Right atrium auricular region (tissue), 2 donors: ENCODE results near the gene HDHD5. TPM values are rescaled to one million over a fixed set of nuclear protein-coding genes. Genes with fewer than 3 reads are reported as not detected.

ENCODE experiments used
- DNase-seq: peaks from one replicate; pipeline ENCODE4 v3.0.0-alpha.2; 2019; ENCODE audit warnings: low spot score
- H3K27ac ChIP-seq, 2 donors: fragments of 200-600 bp; sonication (generic); 1 replicate in 1 of 2; 2 replicates in 1 of 2; pipeline ENCODE4 v1.5.1; 2016 to 2019
- H3K27me3 ChIP-seq, 2 donors: fragments of 200-600 bp; sonication (generic); one replicate each; pipeline versions ENCODE4 v1.5.1 to v1.6.0; 2017 to 2019
- H3K36me3 ChIP-seq: fragments of 200-600 bp; sonication (generic); one replicate; pipeline ENCODE4 v1.5.1; 2016
- H3K4me1 ChIP-seq, 2 donors: fragments of 200-600 bp; sonication (generic); one replicate each; pipeline versions ENCODE4 v1.5.1 to v1.6.0; 2017 to 2019
- H3K4me3 ChIP-seq, 2 donors: fragments of 200-600 bp; sonication (generic); 1 replicate in 1 of 2; 2 replicates in 1 of 2; pipeline ENCODE4 v1.5.1; 2017 to 2019; ENCODE audit warnings: mild to moderate bottlenecking in 1 of 2, moderate library complexity in 1 of 2
- H3K9me3 ChIP-seq, 2 donors: fragments of 200-600 bp; sonication (generic); one replicate each; pipeline ENCODE4 v1.5.1; 2019
- CTCF ChIP-seq, 2 donors: fragments of 200-600 bp; sonication (generic); IDR thresholded peaks; one replicate each; pipeline ENCODE4 v1.5.1; 2019; ENCODE audit warnings: antibody characterized with exemption in 2 of 2
- total RNA-seq, 2 donors: library from RNA; depleted of rRNA; stranded (reverse); fragments of >200 nt; gene quantifications; one replicate each; pipeline ENCODE4 v1.1.0, GENCODE V29; 2016

The HDHD5 gene
- total RNA-seq, 2 donors from 2014 or later, result 33.1 to 39.7 TPM

DNA sequence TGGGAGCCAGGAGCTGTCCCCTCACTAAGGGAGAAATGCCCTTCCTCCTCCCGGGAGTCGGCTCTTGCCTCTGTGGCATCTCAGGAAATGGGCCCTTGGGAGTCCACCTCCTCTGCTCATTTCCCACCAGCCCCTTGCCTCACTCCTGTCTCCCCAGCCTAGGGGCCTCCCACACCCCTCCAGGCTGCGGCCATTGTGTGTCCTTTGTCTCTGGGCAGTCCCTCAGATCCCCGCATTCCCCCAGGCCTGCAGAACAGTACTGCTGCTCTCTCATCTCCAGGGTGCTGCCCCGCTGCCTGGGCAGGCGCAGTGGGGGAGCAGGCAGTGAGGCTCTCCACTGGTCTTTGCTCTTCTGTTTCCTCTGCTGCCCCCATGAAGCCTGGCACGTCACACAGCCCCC lies 35.1 kb upstream of the HDHD5 start:
- no peak for DNase-seq
- no peak overlapping the region for H3K4me3 ChIP-seq
- TF ChIP-seq CTCF (IDR thresholded peaks at IDR 0.05), result no peak
- H3K36me3 ChIP-seq, result no peaks in the 10 kb centered on the region
- peaks cover 0 to 13% of the 10 kb centered on the region in 2 donors for H3K4me1 ChIP-seq
- no peaks in the 10 kb centered on the region for H3K27me3 ChIP-seq
- H3K27ac ChIP-seq, result no peak overlapping the region
- H3K9me3 ChIP-seq, result no peaks in the 10 kb centered on the region

GRCh38 chr22:17192186-17192585 lies 33.1 kb upstream of the HDHD5 start:
- Histone ChIP-seq H3K4me1 (no peaks in the 10 kb centered on the region), H3K36me3 (no peaks in the 10 kb centered on the region), H3K9me3 (no peaks in the 10 kb centered on the region), H3K27me3 (no peaks in the 10 kb centered on the region), H3K27ac (no peak overlapping the region), H3K4me3 (no peak overlapping the region)
- TF ChIP-seq CTCF (IDR thresholded peaks at IDR 0.05), result no peak
- DNase-seq, result no peak

GRCh38 chr22:17191163-17191784 lies 32.2 kb upstream of the HDHD5 start:
- Histone ChIP-seq H3K27ac (no peak overlapping the region), H3K27me3 (no peaks in the 10 kb centered on the region), H3K9me3 (no peaks in the 10 kb centered on the region), H3K4me1 (no peaks in the 10 kb centered on the region), H3K36me3 (no peaks in the 10 kb centered on the region), H3K4me3 (no peak overlapping the region)
- TF ChIP-seq CTCF (IDR thresholded peaks at IDR 0.05), result no peak
- DNase-seq, result no peak

- TF ChIP-seq CTCF (IDR thresholded peaks at IDR 0.05), result no peak
- no peaks in the 10 kb centered on the region for H3K9me3 ChIP-seq
- H3K36me3 ChIP-seq, result no peaks in the 10 kb centered on the region
- H3K27ac ChIP-seq, result no peak overlapping the region
- H3K27me3 ChIP-seq, result no peaks in the 10 kb centered on the region
- DNase-seq, result no peak
- H3K4me1 ChIP-seq, result no peaks in the 10 kb centered on the region
- no peak overlapping the region for H3K4me3 ChIP-seq
These were observed 31.6 kb upstream of the HDHD5 start for GRCh38 chr22:17190702-17191101.

DNA sequence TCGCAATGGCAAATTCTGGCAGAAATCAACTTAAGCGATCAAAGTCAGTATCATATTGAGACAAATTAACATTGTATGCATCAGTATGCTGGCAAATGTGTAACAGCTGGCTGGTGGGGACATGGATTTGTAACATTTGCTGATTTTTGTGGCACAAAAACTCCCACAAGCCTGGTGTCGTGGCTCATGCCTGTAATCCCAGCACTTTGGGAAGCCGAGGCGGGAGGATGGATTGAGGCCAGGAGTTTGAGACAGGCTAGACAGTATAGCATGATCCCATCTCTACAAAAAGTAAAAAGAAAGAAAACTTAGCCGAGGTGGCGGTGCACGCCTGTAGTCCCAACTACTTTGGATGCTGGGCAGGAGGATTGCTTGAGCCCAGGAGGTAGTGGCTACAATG lies 17.6 kb upstream of the HDHD5 start:
- Histone ChIP-seq H3K36me3 (no peaks in the 10 kb centered on the region), H3K4me3 (no peak overlapping the region), H3K27me3 (no peaks in the 10 kb centered on the region), H3K27ac (no peak overlapping the region), H3K4me1 (peaks cover 0 to 12% of the 10 kb centered on the region in 2 donors), H3K9me3 (no peaks in the 10 kb centered on the region)
- no peak for DNase-seq
- no peak for TF ChIP-seq CTCF (IDR thresholded peaks at IDR 0.05)
